Measurements from ENCODE around the gene DMD.

The DMD gene

DNA sequence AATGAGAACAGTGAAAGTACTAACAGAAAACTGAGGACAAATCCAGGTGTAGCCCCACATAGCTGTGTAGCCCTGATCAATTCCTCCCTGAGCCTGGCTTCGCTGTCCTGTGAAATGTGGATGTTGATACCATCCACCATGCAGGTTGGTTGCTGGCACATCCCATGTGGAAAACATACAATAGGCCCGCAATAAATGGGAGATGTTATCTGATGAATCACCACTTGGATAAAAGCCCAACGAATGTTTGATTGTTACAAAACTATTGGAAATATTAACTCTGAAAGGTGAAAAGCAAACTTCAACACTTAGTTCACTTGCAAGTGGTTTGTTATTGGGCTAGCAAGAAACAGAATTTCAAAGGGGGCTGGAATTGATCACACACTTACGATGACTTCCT, 1953.2 kb downstream of the DMD start:
- no peak for DNase-seq

DNA sequence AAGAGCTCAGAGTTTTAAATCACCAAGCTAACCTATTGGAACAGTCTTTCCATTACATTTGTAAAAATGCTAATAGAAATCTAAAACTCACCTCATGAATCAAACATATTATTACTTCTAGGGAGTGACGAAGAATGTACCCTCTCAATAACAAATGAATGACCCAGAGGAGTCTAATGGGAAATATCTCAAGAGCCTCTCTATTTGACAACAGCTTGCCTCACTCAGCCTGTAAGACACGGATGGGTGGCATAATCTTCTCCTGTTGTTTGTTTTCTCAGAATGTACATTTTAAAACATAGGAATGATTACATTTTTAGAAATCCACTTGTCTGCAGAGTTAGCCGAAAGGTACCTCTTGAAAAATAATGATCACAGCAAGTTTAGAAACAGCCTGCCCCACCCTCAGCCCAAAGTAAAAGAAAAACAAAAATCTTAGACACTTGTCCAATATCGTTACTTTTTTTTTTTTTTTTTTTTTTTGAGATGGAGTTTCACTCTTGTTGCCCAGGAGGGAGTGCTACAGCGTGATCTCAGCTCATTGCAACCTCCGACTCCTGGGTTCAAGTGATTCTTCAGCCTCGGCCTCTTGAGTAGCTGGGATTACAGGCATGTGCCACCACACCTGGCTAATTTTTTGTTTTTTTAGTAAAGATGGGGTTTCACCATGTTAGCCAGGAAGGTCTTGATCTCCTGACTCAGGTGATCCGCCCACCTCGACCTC, 1955.9 kb downstream of the DMD start:
- no peak for DNase-seq

DNA sequence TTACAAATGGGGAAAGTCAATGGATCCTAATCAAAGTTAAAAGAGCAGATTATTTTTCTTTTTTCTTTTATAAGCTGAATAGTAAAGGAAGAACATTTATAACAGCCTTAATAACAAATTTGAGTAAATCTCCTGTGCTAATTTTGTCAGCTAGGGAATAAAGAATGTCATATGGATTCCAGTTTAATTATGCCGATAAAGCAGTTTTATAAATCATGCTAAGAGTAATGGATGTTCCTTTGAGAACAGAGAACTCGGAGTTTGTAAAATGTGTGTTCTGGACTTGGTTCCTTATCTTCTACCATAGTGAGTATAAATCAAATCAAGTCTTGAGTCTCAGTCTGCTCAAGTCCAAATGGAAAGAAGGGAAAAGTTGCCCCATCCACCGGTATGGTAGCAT, 1959.2 kb downstream of the DMD start:
- no peak for DNase-seq

DNA sequence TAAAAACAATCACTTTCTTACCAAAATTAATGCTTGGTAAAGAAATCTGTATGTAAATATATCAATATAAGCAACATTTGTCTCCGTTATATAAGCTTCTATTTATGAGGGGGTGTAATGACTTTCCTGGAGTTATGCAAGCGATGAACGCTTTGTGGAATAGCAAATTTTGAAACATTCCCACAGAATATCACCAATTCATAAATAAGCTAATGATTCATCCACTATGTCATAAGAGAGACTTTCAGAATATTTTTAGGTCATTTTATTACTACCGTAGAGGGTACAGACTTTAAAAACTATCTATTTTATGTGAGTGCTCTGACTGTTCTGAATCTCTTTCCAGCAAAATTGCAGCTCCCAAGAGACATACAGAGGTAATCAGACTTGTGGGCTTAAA, 1960.0 kb downstream of the DMD start:
- no peak for DNase-seq

DNA sequence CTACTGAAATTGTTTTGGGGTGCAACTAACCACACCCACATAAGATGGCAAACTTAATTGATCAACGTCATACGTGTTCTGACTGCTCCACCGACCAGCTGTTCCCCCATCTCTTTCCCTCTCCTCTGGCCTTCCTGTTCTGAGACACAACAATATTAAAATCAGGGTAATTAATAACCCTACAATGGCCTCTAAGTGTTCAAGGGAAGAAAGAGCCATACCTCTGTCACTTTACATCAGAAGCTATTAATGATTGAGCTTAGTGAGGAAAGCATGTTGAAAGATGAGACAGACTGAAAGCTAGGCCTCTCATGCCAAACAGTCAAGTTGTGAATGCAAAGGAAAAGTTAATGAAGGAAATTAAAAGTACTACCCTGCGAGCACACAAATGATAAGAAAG, 1965.6 kb downstream of the DMD start:
- no peak for DNase-seq

DNA sequence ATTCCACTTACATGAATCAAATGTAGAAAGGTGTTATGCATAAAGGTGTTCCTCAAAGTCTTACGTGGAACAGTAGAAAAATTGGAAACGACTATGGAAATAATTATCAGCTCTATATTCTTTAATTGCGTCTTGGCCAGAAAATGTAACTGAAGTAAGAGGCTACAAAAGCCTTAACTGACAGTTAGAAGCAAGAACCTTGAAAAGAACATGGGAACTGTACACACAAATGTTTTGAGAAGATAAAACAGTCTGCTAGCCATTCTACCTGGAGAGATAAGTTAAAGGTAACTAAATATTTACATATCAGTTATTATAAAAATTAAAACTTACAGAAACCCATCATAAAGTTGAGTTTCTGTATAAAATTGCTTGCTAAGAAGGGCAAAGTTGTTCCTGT, 1967.5 kb downstream of the DMD start:
- DNase-seq, result no peak

DNA sequence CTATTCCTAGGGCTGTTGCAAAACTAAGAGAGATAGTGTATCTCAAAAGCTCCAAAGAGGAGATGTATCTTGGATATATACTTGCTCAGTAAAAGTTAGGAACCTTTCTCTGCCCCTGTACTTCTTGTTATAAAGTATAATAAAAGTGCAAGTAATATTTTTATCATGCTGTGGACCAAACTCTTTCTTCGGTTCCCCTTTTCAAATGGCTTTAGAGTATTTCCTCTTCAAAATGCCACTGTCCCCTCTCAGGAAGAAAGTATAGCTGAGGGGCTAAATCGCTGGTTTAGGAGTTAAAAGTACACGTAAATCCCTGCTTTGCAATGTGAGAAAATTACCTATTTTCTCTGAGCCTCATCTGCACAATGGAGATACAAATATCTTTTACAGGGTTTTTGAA, 1970.4 kb downstream of the DMD start:
- no peak for DNase-seq

DNA sequence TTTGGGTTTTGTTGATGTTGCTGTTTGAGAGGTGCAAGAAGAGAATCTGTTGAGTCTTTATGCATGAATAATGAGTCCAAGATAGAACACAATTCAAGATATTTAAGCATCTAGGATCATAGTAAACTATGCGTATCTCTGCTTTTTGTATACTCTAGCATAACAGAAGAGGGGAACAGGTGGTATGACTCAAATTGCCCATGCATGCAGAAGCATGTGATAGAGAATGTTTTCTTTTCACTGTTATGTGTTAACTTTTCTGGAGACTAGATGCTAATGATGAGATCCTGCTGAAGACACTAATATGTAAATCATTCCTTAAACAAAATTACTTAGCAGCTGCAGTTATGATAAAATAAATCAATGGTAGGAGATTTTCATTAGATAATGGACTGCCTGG, 1974.2 kb downstream of the DMD start:
- no peak for DNase-seq

DNA sequence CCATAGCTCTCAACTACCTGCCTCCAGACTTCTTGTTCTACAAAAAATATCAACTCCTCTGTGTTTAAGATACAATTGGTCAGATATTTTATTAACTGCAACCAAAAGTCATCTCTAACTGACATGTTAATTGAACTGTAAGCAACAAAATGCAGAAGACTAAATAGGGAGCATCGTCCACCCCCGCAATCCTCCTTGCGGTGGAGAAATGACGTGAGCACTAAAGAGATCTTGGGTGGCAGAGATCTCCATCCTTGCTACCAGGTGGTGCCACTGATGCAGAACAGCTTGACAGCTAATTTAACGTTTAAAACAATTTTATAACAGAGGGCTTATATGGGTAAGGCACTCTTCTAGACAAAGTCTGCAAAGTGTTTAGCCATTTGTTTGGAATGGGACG, 1975.1 kb downstream of the DMD start:
- no peak for DNase-seq

DNA sequence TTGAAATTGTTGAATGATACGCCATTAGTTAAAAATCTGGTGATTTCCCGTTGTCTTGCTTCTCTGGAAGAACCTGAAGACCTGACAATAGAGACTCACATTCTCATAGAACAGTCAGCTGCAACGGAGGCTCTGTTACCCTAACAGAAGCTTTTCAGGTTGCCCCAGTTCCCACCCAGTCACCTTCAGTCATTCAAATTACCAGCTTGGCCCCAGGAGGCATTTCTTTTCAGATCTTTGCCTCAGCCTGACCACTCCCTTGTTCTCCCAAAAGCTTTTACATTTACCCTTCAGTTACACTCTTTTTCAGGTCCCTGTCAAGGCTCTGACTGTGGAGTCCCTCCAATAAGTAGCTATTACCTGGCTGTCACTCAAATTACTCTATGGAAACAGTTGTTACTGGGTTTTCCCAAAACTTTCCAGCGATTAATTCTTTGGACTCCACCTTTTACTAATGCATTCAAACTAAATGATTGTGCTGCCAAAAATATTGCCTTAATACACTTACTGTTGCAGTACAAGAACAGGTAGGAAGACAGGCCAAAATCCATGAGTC, 1977.3 kb downstream of the DMD start:
- DNase-seq, result no peak

DNA sequence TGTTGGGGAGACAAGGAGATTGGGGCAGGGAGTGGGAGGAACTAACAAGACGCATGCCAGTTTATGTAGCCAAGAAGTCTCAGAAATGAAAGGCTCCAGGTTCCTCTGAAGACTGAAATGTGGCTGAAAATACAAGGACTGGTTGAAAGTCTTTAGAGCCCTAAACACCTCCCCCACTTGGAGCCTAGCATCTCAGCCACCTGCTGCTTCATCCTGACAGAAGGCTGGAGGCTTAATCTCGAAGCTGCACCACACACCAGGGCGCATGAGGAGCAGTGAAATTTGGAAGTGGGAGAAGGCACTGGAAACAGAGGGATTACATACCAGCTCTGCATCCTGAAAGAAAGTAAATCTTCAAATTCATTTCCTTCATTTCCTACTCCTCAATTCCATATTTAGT, 1978.8 kb downstream of the DMD start:
- no peak for DNase-seq

DNA sequence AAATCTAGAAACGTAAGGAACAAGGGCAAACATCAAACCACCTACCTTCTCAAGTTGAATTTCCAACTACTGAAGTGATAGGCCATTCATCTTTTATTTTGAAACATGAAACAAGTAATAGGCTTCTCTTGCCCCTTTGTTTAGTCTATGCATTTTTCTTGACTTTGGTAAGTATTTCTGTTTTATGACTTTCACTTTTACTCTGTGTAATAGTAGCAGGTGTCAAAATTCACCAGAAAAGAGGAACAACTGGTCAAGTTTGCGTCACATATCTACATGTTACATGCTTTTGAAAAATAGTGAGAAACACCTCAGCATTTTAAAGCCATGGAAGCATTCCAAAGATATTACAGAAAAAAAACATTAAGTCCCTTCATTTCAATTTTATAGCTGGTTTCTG, 1982.4 kb downstream of the DMD start:
- DNase-seq, result no peak

DNA sequence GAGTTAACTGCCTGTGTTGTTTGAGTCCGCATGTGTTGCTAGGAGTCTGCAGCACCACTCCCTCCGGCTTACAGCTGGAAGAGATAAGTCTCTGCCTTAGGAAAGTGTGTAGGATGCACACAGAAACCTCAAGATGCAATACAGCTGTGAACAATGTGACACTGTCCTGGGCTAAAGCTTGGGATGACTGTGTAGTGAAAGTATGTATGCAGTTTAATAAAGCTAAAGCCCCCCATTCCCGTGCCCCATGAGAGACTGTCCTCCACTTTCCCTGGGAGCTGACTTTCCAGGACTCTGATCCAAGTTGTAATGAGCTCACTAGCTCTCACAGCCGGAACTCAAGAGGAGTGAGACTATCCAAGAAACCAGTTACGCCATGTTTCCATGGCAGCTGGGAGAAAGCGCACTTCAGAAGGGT, 1982.9 kb downstream of the DMD start:
- no peak for DNase-seq

DNA sequence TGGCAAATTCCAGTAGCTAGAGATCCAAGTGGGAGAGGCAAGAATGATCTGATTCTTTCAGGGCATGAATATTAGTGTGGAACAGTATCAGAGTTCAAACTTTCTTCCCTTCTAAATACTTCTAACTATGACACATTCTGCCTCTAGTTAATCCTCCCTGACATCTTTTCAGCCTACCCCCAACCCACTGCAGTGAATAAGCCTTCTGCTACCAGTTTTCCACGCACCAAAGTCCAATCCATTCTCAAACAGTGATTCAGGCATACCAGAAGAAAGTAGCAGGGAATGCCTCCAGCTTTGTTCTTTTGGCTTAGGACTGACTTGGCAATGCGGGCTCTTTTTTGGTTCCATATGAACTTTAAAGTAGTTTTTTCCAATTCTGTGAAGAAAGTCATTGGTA, 1984.1 kb downstream of the DMD start:
- DNase-seq, result no peak

DNA sequence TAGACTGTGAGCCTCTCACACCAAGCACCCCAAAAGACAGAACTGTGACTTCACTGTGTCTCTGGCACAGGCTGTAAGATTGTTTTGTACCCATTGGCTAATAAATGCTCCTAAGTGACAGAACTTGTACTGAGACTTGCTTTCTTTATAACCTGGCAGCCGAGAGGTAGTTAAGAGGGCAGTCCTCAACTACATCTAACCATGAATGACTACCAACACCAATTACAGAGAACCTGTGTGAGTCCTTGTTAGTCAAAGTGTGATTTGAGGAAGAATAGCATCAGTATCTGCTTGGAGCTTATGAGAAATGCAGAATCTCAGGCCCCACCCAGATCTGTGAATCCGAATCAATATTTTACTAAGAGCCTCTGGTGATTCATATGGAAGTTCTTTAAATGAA, 1985.5 kb downstream of the DMD start:
- no peak for DNase-seq

DNA sequence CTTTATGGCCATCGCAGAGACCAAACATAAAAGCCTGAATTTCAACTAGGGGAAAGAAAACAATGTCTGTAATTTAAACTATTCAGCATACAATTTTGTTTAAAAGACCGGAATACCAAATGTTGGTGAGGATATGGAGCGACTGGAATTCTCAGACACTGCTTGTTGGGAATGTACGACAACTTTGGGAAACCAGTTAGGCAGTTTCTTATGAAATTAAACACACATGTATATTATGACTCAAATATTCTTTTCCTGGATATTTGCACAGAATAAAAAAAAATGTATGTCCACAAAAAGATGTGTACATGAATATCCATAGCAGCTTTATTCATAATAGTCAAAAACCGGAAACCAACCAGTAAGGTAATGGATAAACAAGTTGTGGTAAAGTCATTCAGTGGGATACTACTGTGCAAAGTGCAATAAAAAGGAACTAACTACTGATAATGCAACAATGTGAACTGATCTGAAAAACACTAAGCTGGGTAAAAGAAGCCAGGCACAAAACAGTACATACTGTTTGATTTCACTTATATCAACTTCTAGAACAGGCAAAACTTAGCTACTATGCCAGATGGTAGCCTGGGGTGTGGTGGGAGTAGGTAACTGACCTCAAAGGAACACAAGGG, 1986.9 kb downstream of the DMD start:
- DNase-seq, result no peak

DNA sequence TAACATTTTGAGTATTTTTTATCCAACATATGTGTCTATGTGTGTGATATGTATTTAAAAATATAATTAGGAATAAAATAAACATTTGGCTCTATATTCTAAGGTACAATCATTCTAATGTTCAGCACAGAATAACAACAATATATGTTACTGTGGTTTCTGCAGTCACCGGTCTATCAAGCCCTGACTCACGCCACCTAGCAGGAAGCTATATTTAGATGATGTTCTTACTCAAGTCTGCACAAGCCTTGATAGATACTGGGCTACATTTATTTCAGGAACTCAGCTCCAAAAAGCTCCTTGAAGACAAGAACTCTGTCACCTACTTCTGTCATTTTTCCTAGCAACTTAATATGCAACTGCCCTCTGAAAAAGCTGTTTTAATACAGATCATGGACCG, 1987.5 kb downstream of the DMD start:
- DNase-seq, result no peak

DNA sequence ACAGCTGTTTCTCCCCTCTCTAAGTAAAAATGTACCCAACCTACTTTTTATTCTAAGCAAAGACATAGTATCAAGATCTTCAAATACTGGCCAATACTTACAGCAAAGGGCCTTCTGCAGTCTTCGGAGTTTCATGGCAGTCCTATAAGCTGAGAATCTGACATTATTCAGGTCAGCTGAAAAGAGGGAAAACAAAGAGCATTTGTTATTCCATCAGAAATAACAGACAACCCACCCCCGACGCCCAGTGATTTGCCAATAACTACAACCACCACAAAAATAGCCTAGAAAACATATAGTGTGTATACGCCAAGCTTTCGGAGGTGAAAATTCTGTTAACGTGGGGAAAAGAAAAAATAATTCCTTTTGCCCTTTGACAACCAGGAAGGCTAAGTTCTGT, 1988.4 kb downstream of the DMD start:
- no peak for DNase-seq

DNA sequence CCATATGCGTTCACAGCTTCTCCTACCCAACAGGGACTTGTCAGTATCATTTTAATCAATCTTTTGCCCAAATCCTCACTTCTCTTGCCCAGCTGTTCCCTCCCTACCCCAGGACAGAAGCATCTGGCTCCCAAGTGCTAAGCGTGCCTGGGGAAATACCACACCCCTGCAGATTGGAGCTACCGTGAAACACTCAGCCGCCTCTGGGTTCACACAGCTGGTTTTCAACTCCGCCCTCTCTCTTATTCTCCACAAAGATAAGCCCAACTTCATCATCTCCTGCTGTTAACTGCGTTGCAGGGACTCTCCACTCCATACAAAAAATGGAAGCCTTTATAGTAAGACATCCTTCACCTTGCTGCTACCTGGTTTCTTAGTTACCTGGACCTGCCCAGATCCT, 1992.2 kb downstream of the DMD start:
- DNase-seq, result no peak

DNA sequence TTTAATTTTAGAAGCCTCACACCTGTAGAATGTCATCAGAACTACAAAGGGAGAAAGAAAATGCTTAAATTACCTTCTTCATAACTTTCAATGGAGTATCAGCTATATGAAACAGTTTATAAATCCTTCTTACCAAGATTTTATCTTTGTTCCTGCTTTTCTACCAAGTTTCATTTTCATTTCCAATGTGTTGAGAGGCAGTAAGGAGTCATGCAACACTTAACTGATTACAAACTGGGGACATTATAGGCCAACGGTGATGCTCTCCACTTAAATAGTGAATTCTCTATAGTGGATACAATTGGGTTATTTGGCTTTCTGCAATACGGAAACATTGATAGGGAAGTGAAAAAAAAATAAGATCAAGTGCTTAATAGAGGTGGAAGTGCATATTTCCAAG, 1994.3 kb downstream of the DMD start:
- DNase-seq, result no peak

DNA sequence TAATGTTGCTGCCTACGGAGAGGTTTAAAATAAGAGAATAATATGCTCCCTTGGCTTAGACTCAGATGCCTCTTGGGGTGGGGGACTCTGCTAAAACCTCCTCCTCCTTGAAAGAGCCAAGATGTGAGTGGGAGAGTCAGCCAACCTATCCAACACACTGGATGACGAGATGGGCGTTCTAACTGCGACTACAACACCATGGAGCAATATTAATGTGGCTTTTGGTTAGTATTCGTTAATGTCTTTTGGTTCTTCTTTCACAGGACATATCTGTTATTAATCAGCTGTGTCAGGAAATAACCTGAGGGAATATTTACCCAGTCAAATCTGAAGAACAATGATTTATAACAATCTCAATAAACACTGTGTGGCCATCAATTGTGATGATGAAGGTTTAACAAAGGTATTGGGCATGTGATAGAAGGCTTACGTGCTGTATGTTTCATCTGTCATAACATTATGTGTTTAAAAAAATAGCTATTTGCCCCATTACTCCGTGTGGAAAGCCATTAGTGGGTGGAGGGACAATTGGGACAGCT, 1996.0 kb downstream of the DMD start:
- no peak for DNase-seq

DNA sequence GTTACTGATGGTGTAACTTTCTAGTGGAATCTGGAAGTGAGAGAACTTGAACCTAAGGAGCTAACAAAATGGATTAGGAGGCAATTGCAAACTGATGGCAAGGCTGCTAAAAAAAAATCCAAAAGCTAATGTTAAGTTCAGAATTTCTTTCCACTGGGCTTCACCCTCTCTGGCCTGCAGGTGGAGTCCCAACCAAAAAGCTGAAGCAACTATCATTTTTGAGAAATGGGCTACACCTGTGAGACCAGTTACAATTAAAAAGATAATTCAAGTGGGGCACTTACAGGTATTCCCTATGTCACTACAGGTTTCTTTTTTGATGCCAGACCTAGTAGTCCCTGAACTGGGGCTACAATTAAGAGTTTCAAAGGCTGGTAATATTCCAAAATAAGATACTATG, 1997.4 kb downstream of the DMD start:
- no peak for DNase-seq

DNA sequence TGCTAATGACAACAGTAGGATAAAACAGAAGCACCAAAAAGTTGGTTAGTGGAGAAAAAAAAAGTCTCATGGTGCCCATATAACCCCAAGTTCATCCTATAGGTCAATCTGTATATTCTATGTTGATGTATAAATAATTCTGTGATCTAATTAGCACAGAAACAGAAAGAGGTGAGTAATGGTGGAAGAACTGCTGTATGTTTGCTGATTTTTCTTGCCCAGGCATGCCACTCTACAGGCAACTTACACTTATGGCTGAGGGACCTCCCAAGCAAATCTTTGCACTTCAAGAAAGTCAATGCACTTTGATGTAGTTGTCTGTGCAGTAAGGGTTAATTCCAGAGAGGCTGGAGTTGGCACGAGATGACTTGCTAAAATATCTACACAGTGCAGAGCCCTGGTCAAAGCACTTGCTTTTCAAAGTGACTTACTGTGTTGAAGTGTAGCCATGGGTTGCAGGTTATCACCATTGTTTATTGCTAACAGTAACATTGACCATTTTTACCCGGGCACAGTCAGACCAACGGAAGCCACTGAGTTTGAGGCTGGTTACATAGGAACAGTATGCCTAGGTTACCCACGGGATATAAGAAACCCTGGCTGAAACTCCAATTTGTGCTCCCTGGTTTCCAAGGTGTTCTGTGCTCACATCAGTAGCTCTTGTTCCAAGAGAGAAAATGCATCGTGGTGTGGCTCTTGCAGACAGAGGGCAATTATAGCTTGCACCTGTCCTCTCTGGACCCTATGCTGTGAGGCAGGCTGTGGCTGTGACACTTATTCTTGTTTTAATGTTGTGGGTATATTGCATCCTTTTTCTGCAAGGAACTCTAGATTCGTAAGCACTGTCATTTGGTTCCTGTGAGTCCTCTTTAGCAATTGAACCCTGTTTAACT, 1998.2 kb downstream of the DMD start:
- DNase-seq, result no peak
